ENCODE measurements around the gene IRS2. TPM values are rescaled to one million over a fixed set of nuclear protein-coding genes. Genes with fewer than 3 reads are reported as not detected.

Gene IRS2
- total and polyA plus RNA-seq, 2 donors (not counting 3 experiments of a cell fraction or from before 2014, with no cell fraction given), result 1.6 to 4.4 TPM

DNA sequence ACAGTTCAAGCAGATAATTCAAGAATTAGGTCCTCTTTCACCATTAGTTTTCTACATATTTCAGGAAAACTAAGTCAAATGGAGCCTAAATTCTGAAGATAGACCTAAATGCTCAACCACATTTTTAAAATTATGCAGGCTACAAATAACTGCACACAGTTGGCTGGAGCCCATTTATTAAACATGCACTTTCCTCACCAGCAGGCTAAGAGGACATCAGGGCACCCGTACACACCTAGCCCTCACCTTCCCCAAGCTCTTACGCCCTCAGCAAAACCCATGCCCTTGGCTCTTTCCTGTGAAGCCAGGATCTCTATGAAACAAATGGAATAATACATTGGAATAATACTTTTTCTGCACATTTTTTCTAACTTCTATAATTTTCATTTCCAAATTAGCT is 18.2 kb downstream of the IRS2 start:
- Histone ChIP-seq H4K20me1 (replicated peaks; ENCODE audit: control insufficient read depth, extremely low read depth, insufficient read depth, low read length) (no peaks in the 10 kb centered on the region), H3K9ac (replicated peaks; ENCODE audit: extremely low read depth, insufficient read depth, low read length) (no peak overlapping the region), H3K79me2 (ENCODE audit: control insufficient read depth, insufficient read depth, low read length) (no peaks in the 10 kb centered on the region), H3K9me3 (replicated peaks; ENCODE audit: control insufficient read depth, insufficient read depth, low read length) (no peaks in the 10 kb centered on the region), H2AFZ (ENCODE audit: low read depth, low read length) (no peak overlapping the region), H3K36me3 (ENCODE audit: control insufficient read depth in 2 of 2, extremely low read depth in 1 of 2, insufficient read depth in 2 of 2, low read length in 2 of 2) (peaks cover 0 to 1% of the 10 kb centered on the region in 2 experiments), H3K4me3 (replicated peaks in 1 of 3; ENCODE audit: insufficient read depth in 1 of 3, low read depth in 1 of 3, low read length in 3 of 3) (no peak overlapping the region), H3K27me3 (ENCODE audit: control insufficient read depth in 2 of 2, insufficient read depth in 2 of 2, low read length in 2 of 2) (no peaks in the 10 kb centered on the region), H3K9me1 (replicated peaks; ENCODE audit: control insufficient read depth, extremely low read depth, insufficient read depth, low read length) (no peaks in the 10 kb centered on the region), H3K27ac (ENCODE audit: insufficient read depth, low read depth, low read length) (no peak overlapping the region), H3K4me1 (ENCODE audit: control insufficient read depth, extremely low read depth, insufficient read depth, low read length) (no peaks in the 10 kb centered on the region), H3K4me2 (ENCODE audit: insufficient read depth, low read length) (no peak overlapping the region)
- TF ChIP-seq JUN (IDR thresholded peaks at IDR 0.05; ENCODE audit: borderline replicate concordance, insufficient read depth, insufficient read length, low read depth) (no peak), POLR2AphosphoS5 (IDR thresholded peaks at IDR 0.05; ENCODE audit: insufficient read depth, low read depth, low read length) (no peak), MYC (IDR thresholded peaks at IDR 0.05; ENCODE audit: low read depth, low read length) (no peak), EZH2 (IDR thresholded peaks at IDR 0.05; ENCODE audit: borderline replicate concordance, low read depth, low read length, severe bottlenecking) (no peak), FOS (IDR thresholded peaks at IDR 0.05; ENCODE audit: borderline replicate concordance, insufficient read depth, low read length) (no peak), GATA2 (IDR thresholded peaks at IDR 0.05; ENCODE audit: insufficient read depth, insufficient read length, low read depth, low read length) (no peak), POLR2A (IDR thresholded peaks at IDR 0.05; ENCODE audit: low read depth, low read length) (no peak)
- TF ChIP-seq, protein P1, sequence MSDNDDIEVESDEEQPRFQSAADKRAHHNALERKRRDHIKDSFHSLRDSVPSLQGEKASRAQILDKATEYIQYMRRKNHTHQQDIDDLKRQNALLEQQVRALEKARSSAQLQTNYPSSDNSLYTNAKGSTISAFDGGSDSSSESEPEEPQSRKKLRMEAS (IDR thresholded peaks at IDR 0.05; ENCODE audit: insufficient read depth, insufficient read length), result no peak
- TF ChIP-seq, protein P2, sequence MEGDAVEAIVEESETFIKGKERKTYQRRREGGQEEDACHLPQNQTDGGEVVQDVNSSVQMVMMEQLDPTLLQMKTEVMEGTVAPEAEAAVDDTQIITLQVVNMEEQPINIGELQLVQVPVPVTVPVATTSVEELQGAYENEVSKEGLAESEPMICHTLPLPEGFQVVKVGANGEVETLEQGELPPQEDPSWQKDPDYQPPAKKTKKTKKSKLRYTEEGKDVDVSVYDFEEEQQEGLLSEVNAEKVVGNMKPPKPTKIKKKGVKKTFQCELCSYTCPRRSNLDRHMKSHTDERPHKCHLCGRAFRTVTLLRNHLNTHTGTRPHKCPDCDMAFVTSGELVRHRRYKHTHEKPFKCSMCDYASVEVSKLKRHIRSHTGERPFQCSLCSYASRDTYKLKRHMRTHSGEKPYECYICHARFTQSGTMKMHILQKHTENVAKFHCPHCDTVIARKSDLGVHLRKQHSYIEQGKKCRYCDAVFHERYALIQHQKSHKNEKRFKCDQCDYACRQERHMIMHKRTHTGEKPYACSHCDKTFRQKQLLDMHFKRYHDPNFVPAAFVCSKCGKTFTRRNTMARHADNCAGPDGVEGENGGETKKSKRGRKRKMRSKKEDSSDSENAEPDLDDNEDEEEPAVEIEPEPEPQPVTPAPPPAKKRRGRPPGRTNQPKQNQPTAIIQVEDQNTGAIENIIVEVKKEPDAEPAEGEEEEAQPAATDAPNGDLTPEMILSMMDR (IDR thresholded peaks at IDR 0.05; ENCODE audit: extremely low read depth in 1 of 2, insufficient read depth in 1 of 2, low read depth in 1 of 2, low read length in 2 of 2), result no peak
- ChIA-PET CTCF (interaction anchor here (1.4 kb wide), 1 partner anchor 17 kb away, joined by 4 read pairs; no protein-coding TSS in a partner anchor), POLR2A (no interaction called here)
- intact Hi-C loops (cut with micrococcal nuclease), result no loop called here
- no peak for FAIRE-seq
- DNase-seq (ENCODE audit: low read depth, low spot score), result no peak
- no TSS peak for BruUV-seq (replicated peaks)
- dilution Hi-C loops (cut with MboI; ENCODE audit: extremely low pct_ligation_motif_present, low sequenced_read_pairs), result no loop called here
